Gastrocnemius medialis (tissue), 4 donors: Measurements from ENCODE around the gene MAPKAP1.

Source experiments
- CTCF ChIP-seq, 5 experiments: fragments of 450-650 bp in 3 of 5; fragments of 200-600 bp in 2 of 5; sonication (generic) in 2 of 5; IDR thresholded peaks in 4 of 5; conservative IDR thresholded peaks in 1 of 5; 1 replicate in 4 of 5; 2 replicates in 1 of 5; pipeline ENCODE4 v1.5.1; 2016 to 2019; ENCODE audit warnings: antibody characterized with exemption in 5 of 5, mild to moderate bottlenecking in 3 of 5, moderate library complexity in 3 of 5
- POLR2A ChIP-seq, 2 donors: fragments of 450-650 bp; IDR thresholded peaks; one replicate each; pipeline ENCODE4 v1.6.1; 2017; ENCODE audit warnings: antibody characterized with exemption in 2 of 2, mild to moderate bottlenecking in 2 of 2, moderate library complexity in 2 of 2

- TF ChIP-seq CTCF (IDR thresholded peaks at IDR 0.05 in 4 of 5, conservative IDR thresholded peaks at IDR 0.05 in 1 of 5) (no peak), POLR2A (IDR thresholded peaks at IDR 0.05) (no peak)
These were observed 161.9 kb downstream of the MAPKAP1 start for GRCh38 chr9:125544988-125545651.
